Inflammatory macrophage treated with lipopolysaccharide for 1 hour (primary cell): ENCODE measurements around the gene PLD6.
"Not testable (repeated sequence)": the region's sequence is repeated elsewhere in the genome, so short reads cannot be mapped to it uniquely, and the experiment has no call there.

ENCODE experiments used
- DNase-seq, 2 donors: peaks; one replicate each; pipeline ENCODE4 v3.0.0-alpha.2; 2020 to 2022

PLD6 gene

GRCh38 chr17:17198281-17198680 lies 7.9 kb downstream of the PLD6 start:
- DNase-seq: no peak

GRCh38 chr17:17196776-17197175 lies 9.4 kb downstream of the PLD6 start:
- DNase-seq: no peak

- not testable (repeated sequence) for DNase-seq
Measured at GRCh38 chr17:17195466-17195865, 10.7 kb downstream of the PLD6 start.

DNA sequence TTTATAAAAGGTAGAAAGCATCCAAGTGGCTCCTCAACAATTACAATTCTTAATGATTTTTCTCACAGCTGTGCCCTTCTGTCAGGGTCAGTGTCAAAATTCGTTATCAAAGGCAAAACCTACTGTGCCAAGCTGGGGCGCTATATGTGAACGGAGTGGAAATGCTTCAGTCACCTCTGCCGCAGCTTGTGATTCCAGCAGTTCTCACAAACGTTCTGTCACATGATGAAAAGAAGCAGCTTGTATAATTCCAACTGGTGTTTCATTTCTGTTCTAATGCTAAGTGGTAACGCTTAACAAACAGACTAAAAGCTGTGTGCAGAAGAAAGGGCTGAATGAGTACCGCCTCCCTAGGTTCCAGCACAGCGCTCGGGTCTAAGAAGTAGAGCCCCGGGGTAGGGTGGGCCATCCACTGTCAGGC lies 14.2 kb downstream of the PLD6 start:
- DNase-seq: no peak

DNA sequence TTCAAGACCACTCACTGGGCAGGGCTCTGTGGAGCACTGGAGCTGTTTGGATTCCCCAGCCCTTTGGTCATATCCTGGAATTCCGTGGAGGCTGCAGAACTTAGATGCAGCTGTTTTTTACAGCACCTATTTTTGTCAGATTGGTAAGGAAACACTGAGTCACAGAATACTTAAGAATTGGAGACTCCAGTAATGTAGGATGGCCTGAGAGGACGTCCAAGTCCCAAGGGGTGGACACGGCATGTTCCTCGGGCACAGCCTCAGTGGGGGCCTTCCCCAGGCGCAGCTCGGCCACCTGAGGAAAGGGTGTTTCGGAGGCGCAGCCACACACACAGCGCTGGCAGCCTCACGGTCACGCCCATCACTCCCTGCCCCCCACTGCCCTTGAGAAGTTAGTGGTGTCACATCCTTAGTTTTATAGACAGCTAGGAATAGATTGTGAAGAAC lies 14.8 kb downstream of the PLD6 start:
- no peak for DNase-seq

DNA sequence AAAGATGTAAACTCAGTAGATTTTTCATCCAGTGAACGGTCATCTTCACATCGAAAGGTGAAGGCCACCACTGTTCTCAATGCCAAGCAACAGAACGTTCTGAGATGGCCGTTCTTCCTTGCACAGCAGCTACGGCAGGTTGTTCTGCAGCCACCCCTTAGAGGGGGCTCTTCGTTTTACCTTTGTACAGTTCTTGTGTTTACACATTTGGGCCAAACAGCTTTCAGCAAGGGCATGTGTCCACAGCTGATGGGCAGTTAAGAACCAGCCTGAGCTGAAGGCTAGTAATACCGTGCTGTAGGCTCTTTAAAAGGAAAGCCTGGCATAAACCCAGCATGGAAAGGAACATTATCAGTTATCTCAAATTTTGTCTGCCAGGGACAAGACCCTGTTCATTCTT lies 15.9 kb downstream of the PLD6 start:
- DNase-seq: no peak

DNA sequence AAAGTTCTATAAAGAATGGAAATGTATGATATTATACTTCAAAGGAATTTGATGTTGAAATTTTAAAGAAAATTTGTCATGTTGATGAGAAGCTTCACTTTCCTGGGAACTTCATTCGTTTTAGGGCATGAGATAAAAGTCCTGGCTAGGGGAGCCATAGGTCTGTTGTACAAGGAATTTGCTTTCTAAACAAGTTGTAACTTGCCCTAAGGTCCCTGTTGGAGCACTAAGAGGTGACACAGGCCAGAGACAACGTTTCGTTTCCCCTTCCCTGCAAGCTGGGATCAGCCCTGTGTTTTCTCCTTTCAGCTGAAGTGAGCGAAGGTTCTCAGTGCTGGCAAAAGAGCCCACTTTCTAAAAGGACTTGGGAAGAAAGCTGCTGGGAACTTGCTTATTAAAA lies 16.6 kb downstream of the PLD6 start:
- no peak for DNase-seq

DNA sequence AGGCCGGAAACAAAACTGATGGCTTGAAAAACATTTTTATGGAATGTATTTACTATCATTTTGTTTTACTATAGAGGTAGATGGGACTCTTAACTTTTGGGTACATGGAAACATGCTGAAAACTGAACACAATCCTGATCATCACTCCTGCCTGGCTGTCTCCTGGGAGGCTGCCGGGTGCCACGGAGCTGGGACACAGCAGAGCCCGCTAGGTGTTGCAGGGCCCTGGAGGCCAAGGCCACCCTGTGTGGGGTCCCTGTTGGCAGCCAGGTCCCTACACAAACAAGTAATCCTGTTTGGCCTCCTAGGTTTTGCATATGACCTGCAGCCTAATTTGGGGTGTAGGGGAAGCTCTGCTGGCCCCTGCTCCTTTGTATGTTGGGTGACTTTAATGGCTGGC lies 17.5 kb downstream of the PLD6 start:
- no peak for DNase-seq

DNA sequence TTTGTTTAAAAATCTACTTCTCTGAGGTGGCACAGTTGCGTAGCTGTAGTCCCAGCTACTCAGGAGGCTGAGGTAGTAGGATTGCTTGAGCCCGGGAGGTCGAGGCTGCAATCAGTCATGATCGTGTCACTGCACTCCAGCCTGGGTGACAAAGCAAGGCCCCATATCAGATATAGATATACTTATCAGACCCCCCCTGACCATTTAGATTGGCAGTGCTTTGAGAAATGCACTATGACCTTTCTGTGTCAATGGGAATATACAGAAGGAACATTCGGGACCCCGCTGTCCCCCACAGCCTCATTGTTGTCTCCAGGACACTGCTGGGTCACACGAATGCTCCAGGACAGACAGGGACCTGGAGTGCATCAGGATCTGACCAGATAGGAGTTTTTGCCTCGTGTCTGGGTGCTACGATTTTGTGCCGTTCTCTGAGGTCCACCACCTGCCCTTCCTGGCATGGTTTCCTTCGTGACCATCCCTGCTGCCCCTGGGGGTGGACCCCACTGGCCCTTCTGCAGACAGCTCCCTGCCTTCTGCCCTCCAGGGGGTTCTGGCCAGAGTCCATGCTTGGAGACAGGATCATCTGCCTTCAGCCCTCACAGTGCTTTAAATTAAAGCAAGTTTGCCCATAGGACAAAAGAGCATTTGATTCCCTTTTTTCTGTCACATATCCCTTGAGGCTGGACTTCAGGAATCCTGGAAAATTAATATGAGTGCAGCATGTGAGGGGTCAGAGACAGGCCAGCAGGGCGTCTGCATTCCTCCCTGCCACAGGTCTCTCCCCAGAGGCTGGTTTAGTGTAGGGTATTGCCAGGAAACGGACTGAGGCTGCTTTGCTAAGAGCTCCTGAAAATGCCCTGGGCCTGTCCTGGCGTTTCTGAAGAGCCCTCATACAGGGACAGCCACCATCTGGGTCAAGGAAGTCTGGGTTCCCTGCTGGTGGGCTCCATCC lies 19.3 kb downstream of the PLD6 start:
- DNase-seq: no peak

DNA sequence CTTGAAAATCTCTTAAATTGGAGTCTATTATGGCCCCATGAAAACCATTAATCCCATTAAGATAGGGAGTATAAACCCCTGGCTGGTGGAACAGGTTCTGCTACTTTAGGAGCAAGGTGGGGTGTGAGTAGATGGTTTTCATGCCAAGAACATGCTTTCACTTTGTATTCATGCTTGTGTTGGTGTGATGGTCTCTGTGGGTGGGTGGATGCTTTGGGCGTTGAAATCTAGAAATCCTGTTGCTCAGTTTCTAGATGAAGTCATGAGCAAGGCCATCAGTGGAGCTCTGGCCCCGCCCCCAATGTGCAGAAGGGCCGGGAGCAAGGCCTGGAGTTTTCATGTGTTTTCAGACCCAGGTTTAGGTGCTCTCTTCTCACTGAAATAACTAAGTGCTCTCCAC lies 20.1 kb downstream of the PLD6 start:
- DNase-seq: no peak

DNA sequence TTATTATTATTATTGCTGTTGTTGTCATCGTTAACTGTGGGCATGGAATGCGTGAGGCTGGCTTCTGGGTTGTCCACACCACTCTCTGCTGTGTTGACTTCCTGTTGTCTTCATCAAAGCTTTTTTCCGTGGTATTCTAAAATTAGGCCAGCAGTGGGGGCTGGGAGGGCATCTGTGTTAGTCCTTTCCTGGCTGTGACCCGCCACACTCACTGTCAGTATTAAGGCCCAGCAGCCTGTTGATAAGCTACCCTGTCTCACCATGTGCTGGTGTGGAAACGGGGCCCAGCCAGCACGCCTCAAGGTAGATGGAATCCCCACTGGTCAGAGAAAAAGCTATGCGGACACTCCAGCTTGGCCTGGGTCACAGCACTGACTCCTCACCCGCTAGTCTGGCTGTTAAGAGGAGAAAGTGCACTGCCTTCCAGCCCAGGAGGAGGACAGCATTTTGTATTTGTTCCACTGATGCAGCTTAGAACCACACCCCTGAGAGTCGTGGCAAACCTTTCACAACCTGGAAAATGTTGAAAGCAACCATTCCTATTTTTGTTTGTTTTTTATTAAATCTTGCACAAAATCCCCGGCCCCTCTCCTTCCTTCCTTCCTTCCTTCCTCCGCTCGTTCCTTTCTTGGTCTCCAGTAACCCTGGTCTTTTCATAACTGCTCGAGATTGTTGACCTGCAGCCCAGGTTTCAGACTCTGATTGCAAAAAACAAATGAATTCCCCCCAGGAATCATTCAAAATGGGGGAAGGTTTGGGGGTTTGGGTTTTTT lies 21.0 kb downstream of the PLD6 start:
- not testable (repeated sequence) for DNase-seq

DNA sequence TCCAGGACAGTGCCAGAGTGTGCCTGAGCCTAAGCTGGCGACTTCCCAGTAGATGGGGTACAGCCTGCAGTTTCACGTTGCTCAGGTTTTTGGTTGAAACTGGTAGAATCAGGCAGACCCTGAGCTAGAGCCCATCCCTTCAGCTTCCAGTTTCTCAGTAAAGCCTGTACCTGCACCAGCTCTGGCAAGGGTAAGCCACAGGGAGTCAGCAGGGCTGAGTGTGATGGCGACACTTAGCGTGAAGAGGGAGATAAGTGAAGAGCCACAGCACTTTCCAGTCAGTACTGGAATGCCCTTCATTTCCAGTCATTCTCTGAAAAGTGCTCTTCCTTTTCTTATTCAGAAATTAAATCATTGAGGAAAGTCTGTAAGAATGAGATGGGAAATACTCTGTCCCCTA lies 22.4 kb downstream of the PLD6 start:
- DNase-seq: no peak

DNA sequence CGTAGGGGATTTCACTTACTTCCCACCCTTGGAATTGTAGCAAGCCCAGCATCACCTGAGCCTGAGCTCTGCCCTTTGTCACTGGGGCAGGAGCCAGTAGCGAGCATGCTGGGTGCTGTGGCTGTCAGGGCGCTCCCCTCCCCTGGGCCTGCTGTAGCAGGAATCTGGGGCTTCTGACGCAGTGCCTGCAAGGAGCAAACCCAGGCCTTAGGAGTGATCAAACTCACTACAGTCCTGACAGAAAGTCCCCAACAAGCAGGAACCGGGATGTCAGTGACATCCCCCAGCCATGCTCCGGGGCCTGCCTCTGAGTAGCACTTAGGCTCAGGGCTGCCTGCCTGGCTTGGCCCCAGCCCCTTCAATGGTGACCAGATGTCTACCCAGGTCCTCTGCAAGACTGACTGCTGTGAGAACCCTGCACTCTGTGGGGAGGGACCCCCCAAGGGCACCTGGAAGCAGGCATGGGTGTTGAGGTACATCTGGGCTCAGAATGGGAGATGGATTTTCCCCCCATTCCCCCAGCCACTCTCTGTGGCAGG lies 23.5 kb downstream of the PLD6 start:
- no peak for DNase-seq

DNA sequence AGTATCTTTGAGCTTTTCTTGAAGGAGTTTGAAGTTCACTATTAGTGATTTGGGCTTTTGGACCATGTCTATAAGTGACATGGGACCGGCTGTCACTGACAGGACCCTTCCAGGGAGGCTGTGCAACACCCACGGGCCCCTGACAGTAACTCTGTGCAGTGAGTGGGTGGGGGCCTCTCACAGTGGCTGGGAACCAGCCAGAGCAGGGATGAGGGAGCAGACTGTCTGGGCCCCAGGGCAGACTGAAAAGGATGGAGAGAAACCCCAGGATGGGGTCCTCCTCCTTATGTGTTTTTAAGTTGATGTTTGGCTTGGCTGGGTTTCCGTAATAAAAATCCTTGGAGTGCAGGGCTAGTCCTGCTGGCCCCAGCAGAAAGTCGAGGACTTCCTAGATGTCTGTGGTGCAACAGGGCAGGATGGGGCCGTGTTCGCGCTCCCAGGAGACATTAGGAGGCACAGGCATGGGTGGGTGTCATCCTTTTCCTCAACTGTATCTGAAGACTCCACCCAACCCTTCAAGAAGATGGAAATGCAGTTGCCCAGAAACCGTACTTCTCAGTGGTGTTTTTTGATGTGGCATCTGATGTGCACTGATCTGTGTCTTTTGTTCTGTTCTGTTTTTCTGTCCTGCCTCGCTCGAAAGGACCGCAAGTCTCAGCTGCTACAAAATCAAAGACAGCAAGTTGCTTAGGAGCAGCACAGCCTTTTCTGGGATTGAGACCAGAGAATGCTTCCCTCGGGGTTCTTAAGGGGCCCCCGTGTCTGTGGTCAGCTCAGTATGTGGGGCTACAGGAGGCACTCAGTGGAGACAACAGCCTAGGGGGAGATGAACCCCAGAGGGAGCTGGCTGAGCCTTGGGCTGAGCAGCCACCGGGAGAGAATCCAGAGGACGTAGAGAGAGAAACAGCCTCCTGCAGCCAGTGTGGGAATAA lies 24.2 kb downstream of the PLD6 start:
- DNase-seq: no peak

GRCh38 chr17:17180741-17181525 lies 25.2 kb downstream of the PLD6 start:
- no peak for DNase-seq

- no peak for DNase-seq
Measured at GRCh38 chr17:17180141-17180603, 26.0 kb downstream of the PLD6 start.

- no peak for DNase-seq
Measured at GRCh38 chr17:17179371-17179827, 26.7 kb downstream of the PLD6 start.

- DNase-seq: no peak
Measured at GRCh38 chr17:17177176-17177575, 29.0 kb downstream of the PLD6 start.

- no peak for DNase-seq
Measured at GRCh38 chr17:17176341-17176740, 29.8 kb downstream of the PLD6 start.

GRCh38 chr17:17175917-17176316 lies 30.2 kb downstream of the PLD6 start:
- DNase-seq: no peak

DNA sequence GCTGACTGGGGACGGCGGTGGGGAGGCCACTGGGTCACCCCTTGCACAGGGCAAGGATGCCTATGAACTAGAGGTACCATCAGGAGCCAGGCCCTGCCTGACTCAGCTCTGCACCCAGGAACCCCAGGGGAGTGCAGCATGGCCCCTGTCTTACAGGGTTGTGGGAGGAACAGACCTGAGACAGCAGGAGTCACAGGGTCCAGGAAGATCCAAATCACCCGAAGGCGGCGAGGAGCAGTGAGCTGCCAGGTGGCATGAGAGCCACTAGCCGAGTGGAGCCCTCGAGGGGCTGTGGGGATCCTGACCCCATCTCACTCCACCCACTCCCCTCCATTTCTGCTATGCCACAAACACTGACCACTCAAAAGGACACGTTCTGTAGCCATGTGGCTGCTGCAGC lies 30.8 kb downstream of the PLD6 start:
- no peak for DNase-seq
